Astrocyte of the spinal cord (primary cell): ENCODE data around the gene ZNF618.

ENCODE experiments used
- DNase-seq: peaks from one replicate; pipeline ENCODE4 v3.0.0; 2011; ENCODE audit warnings: low read depth, low spot score
- H3K4me3 ChIP-seq: 2 replicates; pipeline ENCODE4 v1.5.1; 2011; ENCODE audit warnings: low read depth, mild to moderate bottlenecking, low read length, moderate library complexity
- CTCF ChIP-seq: IDR thresholded peaks from 2 replicates; pipeline ENCODE4 v1.5.1; 2012; ENCODE audit warnings: low read depth, mild to moderate bottlenecking, low read length, inconsistent platforms
- in situ Hi-C: cut with HindIII; loops from 2 replicates; pipeline ENCODE4 v1.10.0; 2017; ENCODE audit warnings: low sequenced_read_pairs

ZNF618 gene

GRCh38 chr9:113941526-113941925 lies 65.4 kb downstream of the ZNF618 start:
- no peak for TF ChIP-seq CTCF
- no peak for DNase-seq
- in situ Hi-C loops: no loop called here
- H3K4me3 ChIP-seq: no peak overlapping the region

DNA sequence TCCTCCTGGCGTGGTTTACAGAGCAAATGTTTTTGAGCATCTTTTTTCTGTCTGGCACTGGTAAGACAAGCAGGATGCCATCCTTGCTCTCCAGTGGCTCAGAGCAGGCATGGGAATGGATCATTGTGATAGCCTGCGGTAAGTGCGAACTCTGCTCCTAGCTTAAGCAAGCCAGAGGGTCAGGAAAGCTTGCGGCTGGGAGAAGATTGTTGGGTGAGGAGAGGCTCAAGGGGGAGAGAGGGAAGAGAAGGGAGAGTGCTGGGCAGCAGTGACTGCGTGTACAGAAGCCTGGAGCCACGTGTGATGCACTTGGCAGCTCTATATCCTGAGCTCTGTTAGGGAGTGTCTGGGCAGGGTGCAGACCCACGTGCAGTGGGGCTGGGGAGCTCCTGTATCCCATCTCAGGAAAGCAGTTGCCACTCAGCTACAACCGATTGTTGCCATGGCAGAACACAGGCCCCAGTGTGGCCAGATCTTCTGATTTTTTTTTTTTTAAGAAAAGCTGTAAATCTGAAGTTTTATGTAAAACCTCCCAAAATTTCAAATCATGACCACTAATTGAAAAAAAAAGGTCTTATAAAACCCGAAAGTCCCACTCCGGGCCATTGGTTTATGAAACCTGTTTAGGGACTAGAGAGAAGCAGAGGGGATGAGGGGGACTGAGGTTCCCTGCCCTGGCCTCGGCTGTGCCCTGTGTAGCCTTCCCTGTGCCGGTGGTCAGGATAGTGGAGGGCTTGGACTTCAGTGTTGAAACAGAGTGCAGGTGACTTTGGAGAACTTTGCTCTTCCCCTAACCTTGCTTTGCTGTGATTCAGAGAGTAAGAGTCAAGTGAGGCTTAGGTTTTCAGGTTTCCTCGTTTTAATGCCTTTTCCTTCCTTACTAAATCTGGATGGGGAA lies 67.3 kb downstream of the ZNF618 start:
- TF ChIP-seq CTCF: no peak
- in situ Hi-C loops: no loop called here
- H3K4me3 ChIP-seq: no peak overlapping the region
- no peak for DNase-seq

GRCh38 chr9:113945784-113946183 lies 69.7 kb downstream of the ZNF618 start:
- no peak overlapping the region for H3K4me3 ChIP-seq
- no peak for TF ChIP-seq CTCF
- no peak for DNase-seq
- in situ Hi-C loops: no loop called here

DNA sequence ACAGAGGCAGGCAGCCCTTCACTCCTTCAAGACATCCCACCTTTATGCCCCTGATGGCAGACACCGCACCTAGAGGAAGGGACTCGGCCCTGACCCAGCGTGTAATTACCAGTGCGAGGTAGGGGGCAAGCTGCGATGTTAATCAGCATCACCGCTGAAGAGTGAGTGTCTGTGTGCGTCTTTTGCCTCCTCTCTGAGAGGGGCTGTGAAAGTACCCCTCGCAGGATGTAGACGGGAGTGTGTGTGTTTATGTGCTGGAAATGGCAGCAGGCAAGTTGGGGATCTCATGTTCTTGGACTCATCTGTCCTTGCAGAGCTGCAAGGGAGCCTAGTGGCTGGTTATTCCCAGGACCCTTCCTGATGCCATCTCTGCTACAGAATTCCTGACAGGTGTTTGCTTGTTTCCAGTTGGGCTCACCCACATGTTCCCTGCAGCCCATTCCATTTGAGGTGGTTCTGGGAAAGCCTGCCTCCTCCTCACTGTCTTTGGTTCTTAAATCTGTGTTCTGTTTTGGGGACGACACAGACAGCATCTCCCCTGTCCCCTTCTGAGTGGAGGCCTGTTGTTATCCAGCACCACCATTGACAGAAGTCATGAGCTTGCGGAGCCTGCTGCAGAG lies 70.5 kb downstream of the ZNF618 start:
- DNase-seq: no peak
- in situ Hi-C loops: no loop called here
- no peak overlapping the region for H3K4me3 ChIP-seq
- TF ChIP-seq CTCF: no peak

DNA sequence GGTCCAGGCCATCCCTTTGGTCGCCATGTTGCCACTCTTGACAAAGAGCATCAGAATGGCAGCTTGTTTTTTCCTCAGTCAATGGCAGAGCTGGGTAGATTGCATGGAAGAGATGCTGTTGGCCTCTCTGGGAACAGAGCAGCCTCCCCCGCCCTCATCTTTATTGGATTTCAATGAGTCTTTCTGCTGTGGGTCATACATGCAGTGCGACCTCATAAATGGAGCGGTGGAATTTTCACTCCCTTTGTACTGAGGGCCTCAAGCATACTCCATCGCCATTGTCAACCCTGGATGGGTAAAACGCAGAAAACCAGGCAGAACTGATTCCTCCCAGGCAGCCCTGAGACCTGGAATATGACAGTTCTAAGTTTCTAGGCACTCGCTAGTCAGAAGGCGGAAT lies 71.8 kb downstream of the ZNF618 start:
- DNase-seq: no peak
- in situ Hi-C loops: no loop called here
- no peak overlapping the region for H3K4me3 ChIP-seq
- TF ChIP-seq CTCF: no peak

DNA sequence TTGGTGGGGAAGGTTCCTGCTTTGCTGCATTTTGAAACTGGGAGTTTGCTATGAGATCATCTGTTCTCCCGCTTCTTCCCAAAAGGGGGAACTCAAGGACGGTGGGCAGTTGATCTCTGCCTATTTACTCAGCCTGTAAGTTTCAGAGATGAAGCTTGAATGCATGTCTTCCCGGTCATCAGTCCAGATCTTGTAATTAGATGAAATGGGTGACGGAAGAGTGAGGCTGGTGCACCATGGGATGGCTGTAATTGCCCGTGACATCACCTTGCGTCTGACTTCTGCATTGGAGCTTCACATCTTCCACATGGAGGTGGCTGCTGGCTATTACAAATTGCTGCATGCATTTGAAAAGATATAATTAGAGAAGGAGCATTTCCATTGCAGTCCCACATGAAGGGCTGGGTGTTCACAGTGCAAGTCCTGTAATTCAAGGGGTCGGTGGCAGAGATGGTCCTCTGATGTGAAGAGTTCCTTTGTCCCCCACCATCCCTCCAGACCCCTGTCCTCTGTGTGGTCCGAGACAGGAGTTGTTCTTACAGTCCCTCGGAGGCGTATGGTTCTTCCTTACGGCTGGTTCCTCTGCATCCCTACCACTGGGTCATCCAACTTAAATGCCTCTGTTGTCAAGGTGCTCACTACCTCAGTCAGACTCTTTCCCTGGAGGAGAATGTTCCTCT lies 72.9 kb downstream of the ZNF618 start:
- no peak overlapping the region for H3K4me3 ChIP-seq
- DNase-seq: no peak
- in situ Hi-C loops: no loop called here
- no peak for TF ChIP-seq CTCF
